ENCODE data around the gene USH1C.

- TF ChIP-seq, protein P1, sequence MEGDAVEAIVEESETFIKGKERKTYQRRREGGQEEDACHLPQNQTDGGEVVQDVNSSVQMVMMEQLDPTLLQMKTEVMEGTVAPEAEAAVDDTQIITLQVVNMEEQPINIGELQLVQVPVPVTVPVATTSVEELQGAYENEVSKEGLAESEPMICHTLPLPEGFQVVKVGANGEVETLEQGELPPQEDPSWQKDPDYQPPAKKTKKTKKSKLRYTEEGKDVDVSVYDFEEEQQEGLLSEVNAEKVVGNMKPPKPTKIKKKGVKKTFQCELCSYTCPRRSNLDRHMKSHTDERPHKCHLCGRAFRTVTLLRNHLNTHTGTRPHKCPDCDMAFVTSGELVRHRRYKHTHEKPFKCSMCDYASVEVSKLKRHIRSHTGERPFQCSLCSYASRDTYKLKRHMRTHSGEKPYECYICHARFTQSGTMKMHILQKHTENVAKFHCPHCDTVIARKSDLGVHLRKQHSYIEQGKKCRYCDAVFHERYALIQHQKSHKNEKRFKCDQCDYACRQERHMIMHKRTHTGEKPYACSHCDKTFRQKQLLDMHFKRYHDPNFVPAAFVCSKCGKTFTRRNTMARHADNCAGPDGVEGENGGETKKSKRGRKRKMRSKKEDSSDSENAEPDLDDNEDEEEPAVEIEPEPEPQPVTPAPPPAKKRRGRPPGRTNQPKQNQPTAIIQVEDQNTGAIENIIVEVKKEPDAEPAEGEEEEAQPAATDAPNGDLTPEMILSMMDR (IDR thresholded peaks at IDR 0.05), result no peak
- TF ChIP-seq POLR2AphosphoS5 (IDR thresholded peaks at IDR 0.05), result no peak
- TF ChIP-seq POLR2A (IDR thresholded peaks at IDR 0.05), result no peak
Observed at GRCh38 chr11:17500673-17501072, 43.5 kb downstream of the USH1C start.
